Measurements from ENCODE around the gene SREK1IP1.

GRCh38 chr5:64784451-64785025 is 16.0 kb upstream of the SREK1IP1 start:
- TF ChIP-seq KDM1A (IDR thresholded peaks at IDR 0.05; ENCODE audit: borderline replicate concordance) (no peak), SKIL (IDR thresholded peaks at IDR 0.05; ENCODE audit: low read depth, poor library complexity, severe bottlenecking) (peak; percentile 52), EP300 (IDR thresholded peaks at IDR 0.05; ENCODE audit: borderline replicate concordance in 1 of 2, control insufficient read depth in 1 of 2, low read depth in 2 of 2, low read length in 2 of 2) (no peak), LARP7 (IDR thresholded peaks at IDR 0.05) (no peak), REST (IDR thresholded peaks at IDR 0.05; ENCODE audit: low read depth, low read length) (no peak), NR2C2 (IDR thresholded peaks at IDR 0.05; ENCODE audit: borderline replicate concordance, control insufficient read depth, insufficient read length, low read depth) (no peak), POLR2A (IDR thresholded peaks at IDR 0.05; ENCODE audit: low read depth, low read length) (no peak), USF2 (IDR thresholded peaks at IDR 0.05; ENCODE audit: borderline replicate concordance, low read depth, low read length) (no peak), POLR2AphosphoS2 (IDR thresholded peaks at IDR 0.05; ENCODE audit: low read depth, low read length) (no peak)

Measured in GM12878 (cell line).